SH-SY5Y (cell line): Measurements from ENCODE around the gene ZNF581.

Experiments
- GATA2 ChIP-seq: IDR thresholded peaks from 2 replicates; pipeline ENCODE4 v1.6.1; 2011; ENCODE audit warnings: mild to moderate bottlenecking, low read depth, low read length
- GATA3 ChIP-seq: IDR thresholded peaks from 2 replicates; pipeline ENCODE4 v1.6.1; 2011; ENCODE audit warnings: low read depth, mild to moderate bottlenecking, low read length, moderate library complexity

DNA sequence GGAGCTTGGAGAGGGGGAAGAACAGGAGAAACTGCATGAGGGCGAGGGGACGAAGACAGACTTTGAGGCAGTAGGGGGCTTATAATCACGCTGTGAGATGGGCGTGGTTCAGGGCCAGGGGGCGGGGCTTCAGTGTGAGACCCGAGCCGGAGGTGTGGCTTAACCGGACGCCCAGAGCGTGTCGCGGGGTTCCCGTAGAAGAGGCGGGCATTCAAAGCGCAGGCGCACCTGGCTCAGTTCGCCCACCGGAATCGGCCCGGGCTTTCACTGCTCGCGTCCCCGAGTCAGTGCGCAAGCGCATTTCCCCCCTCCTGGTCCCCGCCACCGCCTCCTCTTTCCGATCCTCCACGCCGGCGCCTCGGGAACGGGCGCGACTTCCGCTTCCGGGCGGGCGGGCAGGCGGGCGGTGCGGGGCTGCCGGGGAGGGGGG lies 38.2 kb upstream of the ZNF581 start:
- TF ChIP-seq GATA2: no peak
- no peak for TF ChIP-seq GATA3
